ENCODE results near the gene CUX1.

The CUX1 gene

GRCh38 chr7:101959342-101959741, 141.9 kb downstream of the CUX1 start:
- DNase-seq: no peak
- in situ Hi-C loops (cut with MboI; ENCODE audit: low pct_unique_long_range_greater_than_20kb, low sequenced_read_pairs): no loop called here

DNA sequence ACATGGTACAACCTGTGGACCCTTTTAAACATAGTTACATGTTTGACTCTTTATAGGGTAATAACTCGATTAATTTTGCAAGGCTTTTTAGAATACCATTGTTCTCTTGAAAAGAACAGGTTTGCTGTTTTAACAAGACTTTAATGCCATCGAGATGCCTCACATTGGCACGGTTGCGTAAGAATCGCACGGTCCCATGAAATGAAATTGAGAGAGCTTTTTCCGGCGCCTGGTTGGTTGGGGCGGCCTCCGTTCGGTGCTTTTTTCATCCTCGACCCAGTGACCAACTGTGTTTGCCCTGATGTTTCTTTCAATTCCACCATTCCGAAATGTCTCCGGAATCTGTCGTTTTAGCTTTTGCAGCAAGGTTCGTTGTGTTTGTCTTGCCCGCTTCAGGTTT, 142.4 kb downstream of the CUX1 start:
- DNase-seq: no peak
- in situ Hi-C loops (cut with MboI; ENCODE audit: low pct_unique_long_range_greater_than_20kb, low sequenced_read_pairs): no loop called here

DNA sequence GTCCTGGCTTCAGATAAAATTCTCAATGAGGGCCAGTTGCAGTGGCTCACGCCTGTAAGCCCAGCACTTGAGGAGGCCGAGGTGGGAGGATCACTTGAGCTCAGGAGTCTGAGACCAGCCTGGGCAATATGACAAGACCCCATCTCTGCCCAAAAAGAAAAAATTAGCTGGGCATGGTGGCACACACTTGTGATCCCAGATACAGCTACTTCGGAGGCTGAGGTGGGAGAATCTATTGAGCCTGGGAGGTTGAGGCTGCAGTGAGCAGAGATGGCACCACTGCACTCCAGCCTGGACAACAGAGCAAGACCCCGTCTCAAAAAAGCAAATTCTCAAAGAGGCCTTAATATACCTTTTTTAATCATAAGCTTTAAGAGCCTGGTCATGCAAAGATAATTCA, 142.9 kb downstream of the CUX1 start:
- in situ Hi-C loops (cut with MboI; ENCODE audit: low pct_unique_long_range_greater_than_20kb, low sequenced_read_pairs): no loop called here
- no peak for DNase-seq

GRCh38 chr7:101960985-101961708, 143.7 kb downstream of the CUX1 start:
- in situ Hi-C loops (cut with MboI; ENCODE audit: low pct_unique_long_range_greater_than_20kb, low sequenced_read_pairs): no loop called here

GRCh38 chr7:101961811-101962210, 144.4 kb downstream of the CUX1 start:
- in situ Hi-C loops (cut with MboI; ENCODE audit: low pct_unique_long_range_greater_than_20kb, low sequenced_read_pairs): no loop called here
- no peak for DNase-seq

More at GRCh38 chr7:101960985-101961708, 143.7 kb downstream of the CUX1 start:
- DNase-seq: no peak

DNA sequence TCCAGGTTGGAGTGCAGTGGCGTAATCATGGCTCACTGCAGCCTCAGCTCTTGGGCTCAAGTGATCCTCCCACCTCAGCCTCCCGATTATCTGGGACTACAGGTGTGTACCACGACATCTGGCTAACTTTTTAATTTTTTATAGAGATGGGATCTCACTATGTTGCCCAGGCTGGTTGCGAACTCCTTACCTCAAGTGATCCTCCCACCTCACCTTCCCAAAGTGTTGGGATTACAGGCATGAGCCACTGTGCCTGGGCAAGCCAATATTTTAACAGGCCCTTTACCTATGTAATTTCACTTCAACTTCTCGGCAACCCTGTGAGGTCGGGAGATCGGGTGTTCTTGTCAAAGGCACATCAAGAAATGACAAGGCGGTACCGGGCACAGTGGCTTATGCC, 146.3 kb downstream of the CUX1 start:
- in situ Hi-C loops (cut with MboI; ENCODE audit: low pct_unique_long_range_greater_than_20kb, low sequenced_read_pairs): no loop called here
- no peak for DNase-seq

- in situ Hi-C loops (cut with MboI; ENCODE audit: low pct_unique_long_range_greater_than_20kb, low sequenced_read_pairs): no loop called here
- DNase-seq: no peak
Measured at GRCh38 chr7:101964680-101965452, 147.4 kb downstream of the CUX1 start.

GRCh38 chr7:101968720-101969466, 151.5 kb downstream of the CUX1 start:
- in situ Hi-C loops (cut with MboI; ENCODE audit: low pct_unique_long_range_greater_than_20kb, low sequenced_read_pairs): no loop called here
- DNase-seq: no peak

DNA sequence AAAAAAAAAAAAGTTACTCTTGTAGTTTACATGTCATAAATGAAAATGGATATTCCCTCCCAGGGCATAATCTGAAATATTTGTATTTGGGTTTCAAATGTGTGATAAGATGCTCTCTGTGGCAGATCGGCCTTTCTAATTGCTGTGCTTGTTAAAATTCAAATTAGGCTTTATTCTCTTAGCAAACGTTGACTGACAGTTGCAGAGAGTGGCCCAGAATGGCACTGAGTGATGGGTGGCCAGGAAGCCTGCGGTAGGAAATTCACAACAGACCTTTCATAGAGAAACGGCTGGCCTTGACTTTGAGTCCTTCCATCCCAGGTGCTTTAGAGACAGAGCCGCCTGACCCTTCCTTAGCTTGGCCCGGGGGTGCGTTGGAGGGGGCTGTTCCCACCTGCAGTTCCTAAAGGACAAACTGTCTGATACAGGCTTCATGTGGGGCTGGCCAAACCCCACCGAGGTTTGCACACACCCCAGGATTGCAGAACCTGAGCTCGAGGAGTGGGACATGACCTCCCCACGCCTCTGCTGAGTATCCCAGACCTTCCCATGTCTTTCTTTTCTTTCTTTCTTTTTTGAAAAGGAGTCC, 152.7 kb downstream of the CUX1 start:
- no peak for DNase-seq
- in situ Hi-C loops (cut with MboI; ENCODE audit: low pct_unique_long_range_greater_than_20kb, low sequenced_read_pairs): no loop called here

DNA sequence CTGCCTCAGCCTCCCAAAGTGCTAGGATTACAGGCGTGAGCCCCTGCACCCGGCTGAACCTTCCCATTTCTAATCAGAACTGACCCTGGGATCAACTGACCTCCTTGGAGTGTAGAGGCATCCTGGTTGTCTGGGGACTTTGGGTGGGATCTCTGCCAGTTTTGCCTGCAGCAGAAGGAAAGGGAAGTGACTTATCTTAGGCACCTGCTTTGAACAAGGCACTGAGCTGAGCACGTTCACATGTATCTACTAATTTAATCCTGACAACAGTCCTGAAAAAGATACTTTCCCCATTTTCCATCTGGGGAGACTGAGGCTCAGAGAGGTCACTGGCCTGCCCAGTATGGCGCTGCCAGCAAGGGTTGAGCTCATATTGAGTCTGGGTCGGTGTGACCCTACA, 153.4 kb downstream of the CUX1 start:
- in situ Hi-C loops (cut with MboI; ENCODE audit: low pct_unique_long_range_greater_than_20kb, low sequenced_read_pairs): no loop called here
- no peak for DNase-seq

- in situ Hi-C loops (cut with MboI; ENCODE audit: low pct_unique_long_range_greater_than_20kb, low sequenced_read_pairs): no loop called here
- no peak for DNase-seq
Measured at GRCh38 chr7:101971457-101971856, 154.0 kb downstream of the CUX1 start.

- in situ Hi-C loops (cut with MboI; ENCODE audit: low pct_unique_long_range_greater_than_20kb, low sequenced_read_pairs): no loop called here
- DNase-seq: no peak
Measured at GRCh38 chr7:101972627-101973026, 155.2 kb downstream of the CUX1 start.

DNA sequence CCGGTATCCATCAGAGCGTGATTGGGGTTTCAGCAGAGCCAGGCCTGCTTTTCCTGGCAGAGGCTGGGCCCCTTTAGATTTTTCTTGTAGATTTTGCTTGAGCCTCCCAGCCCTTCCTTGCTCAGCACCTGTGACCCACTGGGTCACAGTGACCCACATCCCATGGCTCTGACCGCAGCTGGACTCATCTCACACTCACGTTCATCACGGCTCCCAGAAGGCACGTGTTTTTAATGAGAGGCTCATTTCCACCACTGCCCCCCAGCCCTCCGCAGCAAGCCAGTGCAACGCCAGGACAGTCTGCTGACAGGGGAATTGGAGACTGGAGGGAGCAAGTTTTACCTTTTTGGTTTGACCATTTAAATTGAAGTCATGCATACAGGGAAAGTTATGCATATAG, 155.7 kb downstream of the CUX1 start:
- DNase-seq: no peak
- in situ Hi-C loops (cut with MboI; ENCODE audit: low pct_unique_long_range_greater_than_20kb, low sequenced_read_pairs): no loop called here

GRCh38 chr7:101974393-101974792, 157.0 kb downstream of the CUX1 start:
- no peak for DNase-seq
- in situ Hi-C loops (cut with MboI; ENCODE audit: low pct_unique_long_range_greater_than_20kb, low sequenced_read_pairs): no loop called here

- in situ Hi-C loops (cut with MboI; ENCODE audit: low pct_unique_long_range_greater_than_20kb, low sequenced_read_pairs): no loop called here
- no peak for DNase-seq
Measured at GRCh38 chr7:101975046-101975445, 157.6 kb downstream of the CUX1 start.

- no peak for DNase-seq
- in situ Hi-C loops (cut with MboI; ENCODE audit: low pct_unique_long_range_greater_than_20kb, low sequenced_read_pairs): no loop called here
Measured at GRCh38 chr7:101976411-101976810, 159.0 kb downstream of the CUX1 start.

DNA sequence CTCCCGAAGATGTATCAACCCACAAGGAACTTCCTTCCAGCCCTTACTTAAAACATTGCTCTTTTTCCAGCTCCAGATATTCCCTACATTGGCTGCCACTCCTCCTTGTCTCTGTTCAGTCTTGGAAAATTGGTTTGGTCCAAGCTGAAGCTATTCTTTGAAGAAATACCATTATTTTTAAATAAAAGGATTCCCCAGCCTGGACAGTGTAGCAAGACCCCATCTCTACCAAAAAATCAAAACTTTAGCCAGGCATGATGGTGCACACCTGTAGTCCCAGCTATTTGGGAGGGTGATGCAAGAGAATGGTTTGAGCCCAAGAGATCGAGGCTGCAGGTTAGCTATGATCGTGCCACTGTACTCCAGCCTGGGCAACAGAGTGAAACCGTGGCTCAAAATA, 159.8 kb downstream of the CUX1 start:
- no peak for DNase-seq
- in situ Hi-C loops (cut with MboI; ENCODE audit: low pct_unique_long_range_greater_than_20kb, low sequenced_read_pairs): no loop called here

- in situ Hi-C loops (cut with MboI; ENCODE audit: low pct_unique_long_range_greater_than_20kb, low sequenced_read_pairs): no loop called here
- no peak for DNase-seq
Measured at GRCh38 chr7:101978683-101979082, 161.3 kb downstream of the CUX1 start.

- in situ Hi-C loops (cut with MboI; ENCODE audit: low pct_unique_long_range_greater_than_20kb, low sequenced_read_pairs): no loop called here
- no peak for DNase-seq
Measured at GRCh38 chr7:101983147-101983811, 165.9 kb downstream of the CUX1 start.
